ENCODE results near the gene ABLIM1. TPM values are rescaled to one million over a fixed set of nuclear protein-coding genes. Genes with fewer than 3 reads are reported as not detected.

Gene ABLIM1
- total and polyA plus RNA-seq, 2 of the 4 experiments (the other 2 are of a cell fraction), result 7.7 to 9.9 TPM

- POLR2A ChIA-PET (ENCODE audit: unreplicated experiment), result no interaction called here
- Histone ChIP-seq H4K20me1 (ENCODE audit: insufficient read depth, low read length) (peaks cover 5% of the 10 kb centered on the region; the same call in 1 of the 2 replicates), H2AFZ (replicated peaks; ENCODE audit: low read length, poor library complexity) (no peak overlapping the region), H3K9me3 (ENCODE audit: control insufficient read depth, insufficient read depth, low read length) (no peaks in the 10 kb centered on the region), H2AK5ac (ENCODE audit: low read depth, low read length) (no peak overlapping the region), H3K56ac (ENCODE audit: extremely low read depth, insufficient read depth, low read length) (no peak overlapping the region), H2AK9ac (replicated peaks; ENCODE audit: low read depth, low read length, poor library complexity) (no peak overlapping the region), H3K27me3 (ENCODE audit: control insufficient read depth, insufficient read depth, low read length) (peaks cover 2% of the 10 kb centered on the region; the same call in 1 of the 2 replicates), H4K91ac (ENCODE audit: insufficient read depth, low read depth, low read length) (no peak overlapping the region), H3K18ac (ENCODE audit: low read depth, low read length) (no peak overlapping the region), H3K9me1 (ENCODE audit: insufficient read depth, low read length) (no peaks in the 10 kb centered on the region), H3K4me3 (ENCODE audit: insufficient read depth, low read depth, low read length) (no peak overlapping the region), H3K9ac (ENCODE audit: low read depth, low read length) (no peak overlapping the region), H2BK20ac (ENCODE audit: low read depth, low read length) (no peak overlapping the region), H3K27ac (ENCODE audit: insufficient read depth, low read length) (no peak overlapping the region), H3K14ac (replicated peaks; ENCODE audit: low read depth, low read length) (no peak overlapping the region), H4K5ac (ENCODE audit: low read depth, low read length) (no peak overlapping the region), H3K4me1 (ENCODE audit: control insufficient read depth, insufficient read depth, low read length) (no peaks in the 10 kb centered on the region), H3K79me1 (ENCODE audit: low read depth in 1 of 2, low read length in 2 of 2) (no peaks in the 10 kb centered on the region; a peak in 1 of 4 replicates), H3K23ac (ENCODE audit: low read depth, low read length) (no peak overlapping the region), H3K36me3 (ENCODE audit: control insufficient read depth, insufficient read depth, low read length) (no peaks in the 10 kb centered on the region), H4K8ac (ENCODE audit: low read depth in 2 of 2, low read length in 2 of 2) (no peak overlapping the region), H3K4ac (ENCODE audit: low read depth, low read length) (no peak overlapping the region), H2BK5ac (ENCODE audit: low read depth, low read length, poor library complexity, severe bottlenecking) (no peak overlapping the region), H2BK120ac (ENCODE audit: low read depth, low read length) (no peak overlapping the region), H2BK15ac (ENCODE audit: low read depth, low read length) (no peak overlapping the region), H3K4me2 (ENCODE audit: low read depth, low read length) (no peak overlapping the region)
- no TSS peak for BruUV-seq (replicated peaks)
- ATAC-seq (ENCODE audit: low read depth) (peak; percentile 98), DNase-seq (peak; percentile 77)
- no CpG with 5 or more reads among the region's 11 CpGs for WGBS, 2 experiments (ENCODE audit: extremely low coverage in 2 of 2, insufficient read length in 1 of 2)
- TF ChIP-seq RFX5 (IDR thresholded peaks at IDR 0.05; ENCODE audit: low read depth, low read length) (no peak), RCOR1 (IDR thresholded peaks at IDR 0.05; ENCODE audit: insufficient replicate concordance, low read length) (no peak), POLR2A (IDR thresholded peaks at IDR 0.05; ENCODE audit: low read depth, low read length) (no peak), MXI1 (IDR thresholded peaks at IDR 0.05; ENCODE audit: borderline replicate concordance, low read depth, low read length) (no peak), FOS (IDR thresholded peaks at IDR 0.05; ENCODE audit: low read depth, low read length) (no peak), ELK1 (IDR thresholded peaks at IDR 0.05; ENCODE audit: borderline replicate concordance, low read depth, low read length) (no peak), CTCF (conservative IDR thresholded peaks at IDR 0.05; ENCODE audit: low read depth, low read length) (peak; percentile 86), MAFK (IDR thresholded peaks at IDR 0.05; ENCODE audit: low read depth, low read length) (no peak), CEBPB (IDR thresholded peaks at IDR 0.05; ENCODE audit: low read depth, low read length) (no peak), SMC3 (IDR thresholded peaks at IDR 0.05; ENCODE audit: low read depth, low read length) (peak; percentile 77), NFE2L2 (IDR thresholded peaks at IDR 0.05; ENCODE audit: low read depth, low read length) (no peak), RAD21 (IDR thresholded peaks at IDR 0.05; ENCODE audit: low read length) (peak; percentile 83), MAZ (IDR thresholded peaks at IDR 0.05; ENCODE audit: borderline replicate concordance, low read depth, low read length) (no peak), USF2 (IDR thresholded peaks at IDR 0.05; ENCODE audit: low read depth, low read length) (no peak)
- CTCF ChIA-PET, result interaction anchor here (0.6 to 2.1 kb wide), 14 partner anchors 11 to 308 kb away, joined by 3 to 8 read pairs (median 4); no protein-coding TSS in a partner anchor
- in situ Hi-C loops (cut with MboI; ENCODE audit: low sequenced_read_pairs), result loop anchor here (5.0 to 25.0 kb wide), 4 partner anchors 76 to 666 kb away; no protein-coding TSS in a partner anchor
- intact Hi-C loops (cut with micrococcal nuclease), result loop anchor here (1.0 to 2.0 kb wide), 4 partner anchors 77 to 316 kb away; no protein-coding TSS in a partner anchor
- dilution Hi-C loops (cut with HindIII; ENCODE audit: low sequenced_read_pairs, unreplicated experiment), result no loop called here
These were observed 186.8 kb downstream of the ABLIM1 start for GRCh38 chr10:114470956-114471905.

Measured in IMR-90 (cell line).